GM18511 (cell line): ENCODE measurements around the gene NOXO1.
"Not testable (repeated sequence)": the region's sequence is repeated elsewhere in the genome, so short reads cannot be mapped to it uniquely, and the experiment has no call there.

Experiments
- ATAC-seq: cut with Tn5 transposase; IDR thresholded peaks from one replicate; pipeline ENCODE4 v1.9.1; 2021; ENCODE audit warnings: mild to moderate bottlenecking, moderate library complexity; ENCODE audit not compliant: unreplicated experiment

Gene NOXO1

DNA sequence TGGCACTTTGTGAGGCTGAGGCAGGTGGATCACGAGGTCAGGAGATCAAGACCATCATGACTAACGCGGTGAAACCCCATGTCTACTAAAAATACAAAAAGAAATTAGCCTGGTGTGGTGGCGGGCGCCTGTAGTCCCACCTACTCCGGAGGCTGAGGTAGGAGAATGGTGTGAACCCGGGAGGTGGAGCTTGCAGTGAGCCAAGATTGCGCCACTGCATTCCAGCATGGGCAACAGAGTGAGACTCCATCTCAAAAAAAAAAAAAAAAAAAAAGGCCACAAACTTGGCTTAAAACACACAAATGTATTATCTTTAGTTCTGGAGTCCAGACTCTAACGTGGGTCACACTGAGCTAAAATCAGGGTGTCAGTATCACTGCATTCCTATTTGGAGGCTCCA, 30.5 kb upstream of the NOXO1 start:
- not testable (repeated sequence) for ATAC-seq

GRCh38 chr16:2009791-2010510, 28.7 kb upstream of the NOXO1 start, which contains the start of gene ZNF598:
Gene ZNF598, minus strand, starts transcription at chr16:2009821.
- peak; percentile 92 for ATAC-seq

DNA sequence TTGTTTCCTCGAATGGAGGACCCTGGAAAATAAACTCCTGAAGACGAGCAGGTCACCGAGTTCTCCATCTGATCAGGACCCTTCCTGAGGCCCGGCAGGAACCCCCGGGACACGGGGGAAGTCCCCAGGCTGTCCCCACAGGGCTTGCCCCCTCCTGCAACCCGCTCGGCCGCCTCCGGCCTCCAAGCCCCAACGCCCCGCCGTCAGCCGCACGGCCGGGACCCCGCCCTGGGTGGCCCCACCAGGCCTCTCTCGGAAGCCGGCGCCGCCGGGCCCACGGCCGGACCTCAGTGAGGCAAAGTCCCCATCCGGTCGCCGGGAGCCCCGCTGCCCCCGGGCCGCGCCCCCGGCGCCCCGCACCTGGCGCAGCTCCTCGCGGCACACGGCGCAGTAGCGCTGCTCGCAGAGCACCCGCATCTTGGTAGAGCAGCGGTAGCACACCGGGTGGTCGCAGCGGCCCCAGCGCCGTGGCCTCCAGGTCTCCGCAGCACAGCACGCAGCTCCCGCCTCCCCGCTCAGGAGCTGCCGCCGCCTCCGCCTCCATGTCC, 28.0 kb upstream of the NOXO1 start:
- ATAC-seq: peak; percentile 30

- no peak for ATAC-seq
These were observed 27.4 kb upstream of the NOXO1 start for GRCh38 chr16:2008631-2009163.

GRCh38 chr16:2008009-2008526, 26.8 kb upstream of the NOXO1 start:
- no peak for ATAC-seq

DNA sequence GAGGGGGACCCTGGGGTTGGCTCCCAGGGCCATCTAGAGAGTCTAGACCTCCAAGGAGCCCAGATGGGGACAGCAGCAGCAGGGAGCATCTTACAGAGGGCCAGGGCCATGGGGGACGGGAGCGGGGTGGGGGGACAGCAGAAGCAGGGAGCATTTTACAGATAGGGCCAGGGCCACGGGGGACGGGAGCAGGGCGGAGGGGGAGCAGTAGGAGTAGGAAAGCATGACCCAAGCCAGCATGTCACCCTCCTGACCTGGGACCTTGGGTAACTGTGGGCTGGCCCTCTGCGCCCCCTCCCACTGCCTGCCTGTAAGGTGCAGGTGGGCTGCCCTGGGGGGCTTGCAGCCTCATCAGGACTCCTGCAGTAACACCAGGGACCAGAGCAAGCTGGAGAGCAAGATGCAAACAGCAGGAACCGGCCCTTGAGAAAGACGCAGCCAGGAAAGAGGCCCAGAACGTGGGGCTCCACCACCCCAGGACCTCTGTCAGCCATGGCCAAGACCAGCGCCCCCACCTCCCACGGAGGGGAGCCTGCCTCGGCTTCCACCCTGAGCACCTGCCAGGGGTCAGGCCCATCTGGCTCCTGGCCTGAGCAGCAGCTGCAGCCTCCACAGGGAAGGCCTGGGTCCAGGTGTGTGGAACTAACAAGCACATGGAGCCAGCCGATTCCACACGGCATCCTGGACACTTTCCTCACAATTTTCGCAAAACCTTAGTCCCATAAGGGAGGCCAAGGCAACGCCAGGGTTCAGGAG, 26.0 kb upstream of the NOXO1 start:
- ATAC-seq: no peak

GRCh38 chr16:2006317-2006716, 25.0 kb upstream of the NOXO1 start:
- ATAC-seq: no peak

DNA sequence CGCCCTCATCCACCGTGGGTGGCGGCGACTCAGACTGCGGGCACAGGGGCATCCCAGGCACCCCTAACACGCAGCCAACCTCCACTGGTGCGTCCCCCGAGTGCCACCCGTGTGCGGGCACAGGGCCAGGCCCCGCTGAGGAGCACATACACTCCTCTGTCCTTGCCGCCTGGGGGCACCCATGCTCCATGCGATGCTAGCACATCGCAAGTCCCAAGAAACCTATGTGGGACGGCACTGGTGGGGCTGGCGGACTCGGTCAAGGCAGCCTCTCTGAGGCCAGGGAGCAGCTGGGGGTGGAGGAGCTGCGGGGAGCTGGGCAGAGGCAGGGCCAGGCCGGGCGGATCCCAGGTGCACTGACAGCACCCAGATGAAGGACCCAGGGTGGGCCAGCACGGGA, 24.4 kb upstream of the NOXO1 start:
- no peak for ATAC-seq

- no peak for ATAC-seq
These were observed 23.7 kb upstream of the NOXO1 start for GRCh38 chr16:2004795-2005517.

GRCh38 chr16:2003827-2004641, 22.8 kb upstream of the NOXO1 start:
- ATAC-seq: no peak

DNA sequence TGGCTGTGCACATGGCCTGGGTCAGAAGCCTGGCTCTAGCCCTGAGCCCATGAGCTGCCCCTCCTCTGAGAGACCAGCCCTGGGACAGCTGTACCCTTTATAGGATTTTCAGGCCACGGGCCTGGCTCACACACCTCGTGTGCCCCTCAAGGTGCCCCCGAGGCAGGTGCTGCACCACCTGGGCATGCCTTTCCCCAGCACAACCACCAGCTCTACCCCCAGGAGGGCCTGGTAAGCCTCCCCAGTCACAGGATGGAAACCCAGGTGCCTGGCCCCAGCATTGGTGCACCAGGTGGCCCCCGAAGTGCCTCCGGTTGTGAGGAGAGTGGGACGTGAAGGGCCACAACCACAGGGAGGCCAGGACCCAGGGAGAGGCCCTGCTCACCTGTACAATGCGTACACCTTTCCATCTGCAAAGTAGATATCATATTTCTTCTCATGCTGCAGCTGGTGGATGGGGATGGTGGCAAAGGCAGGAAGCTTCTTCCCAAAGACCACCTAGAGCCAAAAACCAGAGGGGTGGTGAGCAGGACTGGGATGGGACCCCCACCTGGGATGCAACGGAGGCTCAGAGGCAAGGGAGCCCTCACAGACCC, 22.1 kb upstream of the NOXO1 start:
- ATAC-seq: no peak

DNA sequence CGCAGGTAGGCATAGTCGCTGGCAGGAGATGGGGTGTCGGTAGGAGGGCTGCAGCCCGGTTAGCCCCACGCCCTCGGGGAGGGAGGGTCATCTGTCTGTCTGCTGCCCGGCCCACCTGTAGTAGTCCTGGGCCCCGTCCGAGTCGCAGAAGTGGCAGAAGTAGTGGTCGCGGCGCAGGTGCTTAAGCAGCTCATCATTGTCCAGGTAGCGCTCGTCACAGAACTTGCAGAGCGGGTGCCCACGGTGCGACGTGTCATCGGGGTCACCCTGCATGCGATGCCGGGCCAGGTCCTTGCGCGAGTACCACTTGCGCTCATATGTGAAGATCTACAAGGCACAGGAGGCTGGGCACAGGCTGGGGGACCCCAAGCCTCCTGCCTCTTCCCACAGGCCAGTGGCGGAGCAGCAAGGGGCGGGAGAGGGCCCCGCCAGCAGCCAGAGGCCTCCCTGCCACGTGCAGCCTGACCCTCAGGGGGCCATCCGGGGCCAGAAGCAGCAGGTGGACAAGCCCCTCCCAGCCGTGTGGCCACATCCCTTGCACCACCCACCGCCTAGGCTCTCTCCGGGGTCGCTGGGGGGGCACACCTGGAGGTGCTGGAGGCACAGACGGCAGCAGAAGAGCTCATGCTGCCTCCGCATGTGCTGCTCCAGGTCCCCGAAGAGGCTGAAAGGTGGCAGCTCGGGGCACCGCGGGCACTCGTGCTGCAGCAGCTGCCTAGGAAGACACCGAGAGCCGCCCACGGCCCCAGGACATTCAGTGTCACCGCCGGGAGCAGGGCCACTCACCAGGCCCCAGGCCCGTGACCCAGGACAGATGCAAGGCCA, 21.3 kb upstream of the NOXO1 start:
- ATAC-seq: no peak

GRCh38 chr16:2001456-2002355, 20.4 kb upstream of the NOXO1 start:
- no peak for ATAC-seq

- ATAC-seq: no peak
These were observed 19.8 kb upstream of the NOXO1 start for GRCh38 chr16:2001035-2001434.

DNA sequence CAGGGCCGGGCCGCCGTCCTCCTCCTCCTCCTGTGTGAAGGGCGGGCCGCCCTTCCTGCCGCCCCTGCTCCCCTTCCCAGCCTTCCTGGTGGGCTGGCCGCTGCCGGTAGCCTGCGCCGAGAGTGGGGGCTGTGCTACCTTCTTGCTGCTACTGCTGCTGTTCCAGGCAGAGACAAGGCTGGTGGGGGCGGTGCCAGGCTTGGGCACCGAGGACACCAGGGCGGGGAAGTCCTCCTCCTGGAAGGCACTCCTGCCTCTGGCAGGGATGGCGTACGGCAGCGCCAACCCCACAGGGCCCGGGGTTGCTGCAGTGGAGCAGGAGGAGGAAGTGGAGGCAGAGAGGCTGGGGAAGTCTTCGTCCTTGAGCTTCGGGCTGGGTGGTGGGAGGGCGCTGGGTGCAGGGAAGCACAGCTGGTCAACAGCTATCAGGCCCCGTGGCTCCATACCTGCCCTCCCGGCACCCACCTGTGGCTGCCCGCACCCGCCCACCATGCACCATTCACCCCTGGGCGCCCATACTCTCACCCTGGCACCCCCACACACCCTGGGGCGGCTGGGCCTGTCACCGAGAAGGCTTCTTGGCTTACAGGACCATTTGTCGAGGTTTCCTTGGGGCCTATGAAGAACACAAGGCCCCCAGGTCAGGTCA, 18.7 kb upstream of the NOXO1 start:
- no peak for ATAC-seq

GRCh38 chr16:1998852-1999801, 17.9 kb upstream of the NOXO1 start:
- ATAC-seq: no peak
